T-helper 22 cell (primary cell): ENCODE measurements around the gene CADPS2.
"Not testable (repeated sequence)": the region's sequence is repeated elsewhere in the genome, so short reads cannot be mapped to it uniquely, and the experiment has no call there.

Experiments used
- DNase-seq: peaks from one replicate; pipeline ENCODE4 v3.0.0-alpha.2; 2020; ENCODE audit warnings: low read depth

Gene CADPS2

DNA sequence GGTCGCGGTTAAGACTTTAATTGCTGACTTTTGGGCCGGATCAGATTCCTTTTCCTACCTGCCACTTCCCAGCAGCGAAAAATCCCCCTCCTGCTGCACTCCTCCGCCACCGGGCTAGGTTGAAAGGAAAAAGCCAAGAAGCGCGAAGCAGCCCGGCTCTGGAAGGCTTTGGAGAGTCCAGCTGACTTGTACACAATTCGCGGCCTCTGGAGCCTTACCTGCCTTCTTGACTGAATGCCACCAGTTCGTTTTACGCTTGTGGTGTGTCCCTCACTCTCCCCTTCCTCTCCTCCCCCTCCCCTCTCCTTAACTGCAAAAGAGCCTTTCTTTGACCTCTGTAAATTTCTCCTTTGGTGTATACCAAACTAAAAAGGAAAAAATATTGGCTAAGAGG lies 579.0 kb downstream of the CADPS2 start:
- DNase-seq = no peak

- no peak for DNase-seq
These were observed 579.7 kb downstream of the CADPS2 start for GRCh38 chr7:122306320-122307227.

GRCh38 chr7:122305475-122306319 lies 580.6 kb downstream of the CADPS2 start:
- DNase-seq = no peak

GRCh38 chr7:122304996-122305421 lies 581.3 kb downstream of the CADPS2 start:
- no peak for DNase-seq

DNA sequence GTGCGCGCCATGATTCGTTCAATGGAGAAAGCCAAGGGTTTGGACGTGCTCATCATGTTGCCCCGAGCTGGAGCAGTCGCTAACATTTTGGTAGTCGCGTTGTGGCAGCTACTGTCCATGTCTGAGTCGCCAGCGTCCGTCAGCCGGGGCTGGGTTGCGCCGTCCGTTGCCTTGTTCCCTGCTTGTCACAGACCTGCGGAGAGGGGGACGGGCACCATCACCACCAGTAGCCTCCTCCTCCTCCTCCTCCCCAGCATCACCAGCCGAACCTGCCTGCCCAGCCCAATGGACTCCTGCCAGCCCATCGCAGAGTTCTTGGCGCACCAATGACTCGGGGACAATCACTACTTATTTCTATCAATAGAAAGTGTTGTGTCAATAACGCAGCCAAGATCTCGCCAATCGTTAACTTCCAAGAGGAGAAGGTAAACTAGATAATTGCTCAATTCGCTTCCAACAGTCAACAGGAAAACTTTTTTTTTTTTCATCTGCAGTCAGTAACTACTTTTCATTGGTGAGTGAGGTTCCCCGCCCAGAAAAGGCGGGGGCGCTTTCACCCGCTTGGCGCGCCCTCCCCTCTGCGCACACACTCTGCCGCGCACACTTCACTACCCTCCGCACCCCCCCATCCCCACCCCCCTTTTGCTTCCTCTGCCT lies 581.8 kb downstream of the CADPS2 start, which contains the start of gene FEZF1:
Gene FEZF1, minus strand, starts transcription at position 432 of the 657 bp plus-strand sequence. Its CDS starts 313 bp downstream, at position 119.
- DNase-seq = no peak

GRCh38 chr7:122303531-122304318 lies 582.5 kb downstream of the CADPS2 start:
- DNase-seq = no peak

DNA sequence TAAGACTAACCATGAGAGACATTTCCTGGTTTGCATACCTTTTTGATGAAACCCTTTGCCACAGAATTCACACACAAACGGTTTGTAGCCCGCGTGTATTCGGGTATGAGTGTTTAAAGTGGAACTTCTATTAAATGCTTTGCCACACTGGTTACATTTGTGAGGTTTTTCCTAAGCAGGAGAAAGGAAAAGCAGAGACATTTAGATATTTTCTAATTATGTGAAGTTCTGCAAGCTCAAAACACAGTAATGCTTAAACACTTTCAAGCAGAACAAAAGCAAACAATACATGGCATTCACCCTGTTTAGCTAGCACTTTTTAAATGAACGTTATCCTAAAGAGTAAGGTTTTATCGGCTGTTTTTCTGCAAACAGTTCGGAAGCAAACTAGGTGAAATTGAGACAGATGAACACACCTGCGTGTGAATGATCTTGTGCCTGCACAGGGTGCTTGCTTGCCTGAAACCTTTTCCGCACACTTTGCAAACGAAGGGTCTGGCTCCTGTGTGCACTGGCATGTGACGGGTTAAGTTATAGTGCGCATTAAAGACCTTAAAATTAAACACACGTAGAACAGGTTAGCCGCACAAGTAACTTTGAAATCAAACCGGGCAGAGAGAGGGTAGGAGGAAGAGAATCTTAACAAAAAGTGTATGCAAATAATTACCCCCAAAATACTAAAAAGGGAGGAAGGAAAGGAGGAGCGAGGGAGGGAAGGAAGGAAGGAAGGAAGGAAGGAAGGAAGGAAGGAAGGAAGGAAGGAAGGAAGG lies 583.3 kb downstream of the CADPS2 start:
- no peak for DNase-seq

- no peak for DNase-seq
These were observed 584.2 kb downstream of the CADPS2 start for GRCh38 chr7:122301858-122302760.

GRCh38 chr7:122300956-122301833 lies 585.1 kb downstream of the CADPS2 start:
- DNase-seq = no peak

DNA sequence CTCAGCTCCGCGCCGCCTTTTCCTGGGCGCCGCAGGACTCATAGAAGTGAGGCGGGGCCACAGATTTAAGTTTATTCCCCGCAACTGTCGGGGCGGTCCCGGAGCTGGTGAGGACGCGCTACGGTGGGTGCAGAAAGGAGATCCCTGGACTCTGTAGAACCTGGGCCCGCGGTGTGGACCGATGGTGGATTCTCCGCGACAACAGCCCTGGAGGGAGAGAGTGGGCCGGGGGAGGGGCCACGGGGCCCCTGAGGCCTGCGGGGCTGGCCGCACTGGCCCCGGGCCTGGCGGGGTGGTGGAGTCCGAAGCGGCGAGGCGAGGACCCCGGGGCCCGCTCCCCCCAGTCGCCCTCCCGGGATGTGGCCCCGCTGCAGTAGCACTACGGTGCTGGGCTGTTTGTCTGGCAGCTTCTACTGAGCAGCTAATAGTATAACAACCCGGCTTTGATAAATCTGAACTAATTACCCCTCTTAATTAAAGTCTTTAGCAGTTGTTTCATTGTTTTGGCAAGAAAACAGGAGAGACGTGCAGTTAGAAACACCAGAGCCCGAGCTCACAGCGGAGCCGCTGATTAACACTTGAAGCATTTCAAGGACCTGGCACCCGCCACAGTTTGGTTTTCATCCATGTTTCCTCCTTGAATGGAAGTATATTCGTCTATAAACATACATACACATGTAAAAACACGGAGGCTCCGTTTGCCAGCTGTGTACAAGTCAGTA lies 585.9 kb downstream of the CADPS2 start:
- DNase-seq = no peak

GRCh38 chr7:122299624-122300210 lies 586.5 kb downstream of the CADPS2 start:
- no peak for DNase-seq

- no peak for DNase-seq
These were observed 587.6 kb downstream of the CADPS2 start for GRCh38 chr7:122298618-122299017.

- DNase-seq = no peak
These were observed 588.1 kb downstream of the CADPS2 start for GRCh38 chr7:122298131-122298530.

DNA sequence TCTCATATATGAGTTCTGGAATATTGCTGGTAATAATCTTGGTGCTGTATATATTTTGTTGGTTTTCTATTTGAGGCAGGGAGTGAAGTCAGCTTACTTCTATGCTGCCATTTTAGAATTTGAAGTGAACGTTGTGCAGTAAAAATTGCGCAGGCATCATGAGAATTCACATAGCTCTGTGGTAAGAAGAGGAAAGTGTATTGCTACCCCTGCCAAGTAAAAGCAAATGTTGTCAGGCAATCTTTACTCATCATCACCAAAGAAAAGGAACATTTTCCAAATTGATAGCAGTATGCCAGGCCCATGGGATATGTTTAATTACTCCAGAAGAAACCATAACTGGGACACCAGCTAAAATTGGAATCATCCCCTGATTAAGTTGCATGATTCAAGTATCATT lies 595.1 kb downstream of the CADPS2 start:
- no peak for DNase-seq

DNA sequence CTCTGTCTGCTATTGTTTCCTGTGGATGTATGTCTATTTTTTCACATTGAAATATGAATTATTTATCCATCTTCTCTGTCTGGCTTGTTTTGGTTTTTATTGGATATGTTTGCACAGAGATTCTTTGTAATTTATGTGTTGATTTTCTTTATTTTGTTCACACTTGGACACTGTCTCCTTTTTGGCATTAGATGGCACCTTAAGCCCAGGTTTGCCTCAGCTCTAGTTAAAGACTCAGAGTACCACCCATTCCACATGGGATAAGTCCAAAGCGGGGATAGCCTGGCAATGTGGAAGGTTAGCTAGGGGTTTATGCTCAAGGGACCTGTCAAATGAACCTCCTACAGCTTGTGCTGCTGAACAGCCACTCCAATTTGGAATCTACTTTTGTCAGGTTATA lies 595.8 kb downstream of the CADPS2 start:
- no peak for DNase-seq

- DNase-seq = no peak
These were observed 596.8 kb downstream of the CADPS2 start for GRCh38 chr7:122289426-122289825.

- not testable (repeated sequence) for DNase-seq
These were observed 601.7 kb downstream of the CADPS2 start for GRCh38 chr7:122284608-122285007.

- DNase-seq = no peak
These were observed 613.1 kb downstream of the CADPS2 start for GRCh38 chr7:122273117-122273516.
